Uterus (tissue), 2 donors: ENCODE data around the gene ADISSP.

Experiments
- CTCF ChIP-seq, 4 experiments: fragments of 200-600 bp in 2 of 4; fragments of 450-650 bp in 2 of 4; sonication (generic) in 2 of 4; IDR thresholded peaks; one replicate each; pipeline ENCODE4 v1.5.1; 2016 to 2019; ENCODE audit warnings: antibody characterized with exemption in 4 of 4, mild to moderate bottlenecking in 2 of 4, moderate library complexity in 1 of 4
- POLR2A ChIP-seq, 2 donors: fragments of 450-650 bp; IDR thresholded peaks; one replicate each; pipeline ENCODE4 v1.6.1; 2016; ENCODE audit warnings: antibody characterized with exemption in 2 of 2, mild to moderate bottlenecking in 1 of 2, moderate library complexity in 1 of 2

GRCh38 chr20:3775457-3776108 lies 8.0 kb upstream of the ADISSP start:
- TF ChIP-seq CTCF (IDR thresholded peaks at IDR 0.05) (no peak), POLR2A (IDR thresholded peaks at IDR 0.05) (no peak)
